ENCODE measurements around the gene GSS. TPM values are rescaled to one million over a fixed set of nuclear protein-coding genes. Genes with fewer than 3 reads are reported as not detected.

Gene GSS
- total and polyA plus RNA-seq, 3 experiments from 2014 or later: 38.8 to 65.2 (median 63.0) TPM

GRCh38 chr20:34967421-34967820, 11.8 kb upstream of the GSS start:
- no peak overlapping the region for H3K4me3 Mint-ChIP-seq
- H3K27ac Mint-ChIP-seq: no peak overlapping the region
- no peaks in the 10 kb centered on the region for H3K9me3 ChIP-seq (ENCODE audit: low read length)
- H3K4me1 Mint-ChIP-seq: no peaks in the 10 kb centered on the region
- no peak overlapping the region for H3K4me3 ChIP-seq (ENCODE audit: low read length)
- no peaks in the 10 kb centered on the region for H3K9me3 Mint-ChIP-seq
- no peaks in the 10 kb centered on the region for H3K27me3 ChIP-seq (ENCODE audit: insufficient read depth, low read length, poor library complexity, severe bottlenecking)
- H3K36me3 Mint-ChIP-seq: no peaks in the 10 kb centered on the region
- H3K36me3 ChIP-seq (ENCODE audit: insufficient read depth, low read length): no peaks in the 10 kb centered on the region
- ChIA-PET CTCF (interaction anchor here (0.6 kb wide), 1 partner anchor 550 kb away, joined by 3 read pairs; no protein-coding TSS in a partner anchor), POLR2A (no interaction called here)
- no peaks in the 10 kb centered on the region for H3K4me1 ChIP-seq (ENCODE audit: insufficient read depth, low read length)
- DNase-seq: no peak
- no peak overlapping the region for H3K27ac ChIP-seq (ENCODE audit: low read depth, low read length)
- peaks cover 0 to 1% of the 10 kb centered on the region in 2 donors for H3K27me3 Mint-ChIP-seq

DNA sequence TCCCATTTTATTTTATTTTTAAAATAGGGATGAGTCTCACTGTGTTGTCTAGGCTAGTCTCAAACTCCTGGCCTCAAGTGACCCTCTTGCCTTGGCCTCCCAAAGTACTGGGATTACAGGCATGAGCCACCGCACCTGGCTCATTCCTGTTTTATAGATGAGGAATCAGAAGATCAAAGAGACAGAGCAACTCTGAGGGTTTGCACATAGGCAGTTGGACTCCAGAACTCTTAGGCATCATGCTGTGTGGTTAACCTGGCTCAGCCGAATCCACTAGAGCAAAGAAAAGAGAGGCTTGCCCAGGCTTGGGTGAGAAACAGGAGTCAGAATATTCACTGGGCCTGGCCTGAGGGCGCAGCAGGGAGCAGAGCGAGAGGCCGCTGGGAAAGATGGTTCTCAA, 9.4 kb upstream of the GSS start:
- no peaks in the 10 kb centered on the region for H3K36me3 ChIP-seq (ENCODE audit: insufficient read depth, low read length)
- no peak overlapping the region for H3K4me3 Mint-ChIP-seq
- H3K4me1 Mint-ChIP-seq: peaks cover 0 to 4% (median 0%) of the 10 kb centered on the region in 3 donors
- no peak overlapping the region for H3K4me3 ChIP-seq (ENCODE audit: low read length)
- DNase-seq: no peak
- no peak overlapping the region for H3K27ac ChIP-seq (ENCODE audit: low read depth, low read length)
- no peaks in the 10 kb centered on the region for H3K27me3 ChIP-seq (ENCODE audit: insufficient read depth, low read length, poor library complexity, severe bottlenecking)
- no peaks in the 10 kb centered on the region for H3K9me3 ChIP-seq (ENCODE audit: low read length)
- H3K4me1 ChIP-seq (ENCODE audit: insufficient read depth, low read length): no peaks in the 10 kb centered on the region
- ChIA-PET CTCF (no interaction called here), POLR2A (no interaction called here)
- no peaks in the 10 kb centered on the region for H3K9me3 Mint-ChIP-seq
- H3K27ac Mint-ChIP-seq: no peak overlapping the region
- no peaks in the 10 kb centered on the region for H3K36me3 Mint-ChIP-seq
- peaks cover 0 to 6% of the 10 kb centered on the region in 2 donors for H3K27me3 Mint-ChIP-seq

DNA sequence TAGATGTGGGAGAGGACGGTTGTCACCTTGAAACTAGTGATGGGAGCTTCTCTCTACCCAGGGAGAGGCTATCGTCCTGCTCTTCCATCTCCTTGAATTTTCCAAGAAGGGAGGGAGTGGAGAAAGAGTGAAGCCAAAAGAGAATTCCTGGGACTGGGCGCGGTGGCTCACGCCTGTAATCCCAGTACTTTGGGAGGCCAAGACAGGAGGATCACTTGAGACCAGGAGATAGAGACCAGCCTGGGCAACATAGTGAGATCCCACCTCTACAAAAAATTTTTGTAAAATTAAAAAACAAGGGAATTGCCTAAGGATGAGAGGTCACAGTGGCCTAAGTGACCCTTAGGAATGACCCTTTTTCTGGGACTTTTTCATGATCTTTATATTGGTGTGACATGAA, 8.9 kb upstream of the GSS start:
- H3K27me3 ChIP-seq (ENCODE audit: insufficient read depth, low read length, poor library complexity, severe bottlenecking): no peaks in the 10 kb centered on the region
- H3K27me3 Mint-ChIP-seq: peaks cover 0 to 6% of the 10 kb centered on the region in 2 donors
- no peak overlapping the region for H3K27ac Mint-ChIP-seq
- no peaks in the 10 kb centered on the region for H3K9me3 Mint-ChIP-seq
- no peaks in the 10 kb centered on the region for H3K36me3 ChIP-seq (ENCODE audit: insufficient read depth, low read length)
- ChIA-PET POLR2A (no interaction called here), CTCF (interaction anchor here (1.2 kb wide), 1 partner anchor 9 kb away, joined by 3 read pairs; no protein-coding TSS in a partner anchor)
- H3K4me3 ChIP-seq (ENCODE audit: low read length): no peak overlapping the region
- no peaks in the 10 kb centered on the region for H3K36me3 Mint-ChIP-seq
- no peak overlapping the region for H3K4me3 Mint-ChIP-seq
- H3K4me1 Mint-ChIP-seq: peaks cover 0 to 4% (median 0%) of the 10 kb centered on the region in 3 donors
- no peak overlapping the region for H3K27ac ChIP-seq (ENCODE audit: low read depth, low read length)
- H3K9me3 ChIP-seq (ENCODE audit: low read length): no peaks in the 10 kb centered on the region
- no peaks in the 10 kb centered on the region for H3K4me1 ChIP-seq (ENCODE audit: insufficient read depth, low read length)
- no peak for DNase-seq

- POLR2A ChIA-PET: no interaction called here
- H3K4me3 ChIP-seq (ENCODE audit: low read length): no peak overlapping the region
- H3K36me3 ChIP-seq (ENCODE audit: insufficient read depth, low read length): no peaks in the 10 kb centered on the region
- no peaks in the 10 kb centered on the region for H3K27me3 ChIP-seq (ENCODE audit: insufficient read depth, low read length, poor library complexity, severe bottlenecking)
- H3K27ac Mint-ChIP-seq: peak overlapping the region in 4 of 8 donors; percentile 85 to 97 (median 97)
- peak overlapping the region in 6 of 7 donors; percentile 16 to 98 (median 96) for H3K4me3 Mint-ChIP-seq
- CTCF ChIA-PET: interaction anchor here (1.0 to 1.6 kb wide), 2 partner anchors 81 to 82 kb away, joined by 3 to 6 read pairs; no protein-coding TSS in a partner anchor
- no peak for DNase-seq
- H3K27me3 Mint-ChIP-seq: peaks cover 0 to 6% of the 10 kb centered on the region in 2 donors
- peaks cover 24 to 38% (median 34%) of the 10 kb centered on the region in 3 donors for H3K4me1 Mint-ChIP-seq
- H3K9me3 Mint-ChIP-seq: no peaks in the 10 kb centered on the region
- H3K36me3 Mint-ChIP-seq: peaks cover 0 to 9% (median 0%) of the 10 kb centered on the region in 3 donors
- peaks cover 13% of the 10 kb centered on the region for H3K4me1 ChIP-seq (ENCODE audit: insufficient read depth, low read length)
- no peak overlapping the region for H3K27ac ChIP-seq (ENCODE audit: low read depth, low read length)
- H3K9me3 ChIP-seq (ENCODE audit: low read length): no peaks in the 10 kb centered on the region
Observed at GRCh38 chr20:34956751-34957472, 1.3 kb upstream of the GSS start.

- no peaks in the 10 kb centered on the region for H3K9me3 ChIP-seq (ENCODE audit: low read length)
- POLR2A ChIA-PET: interaction anchor here (1.2 to 1.5 kb wide), 2 partner anchors 82 to 83 kb away, joined by 4 read pairs; partner anchors contain the start of gene GGT7
- CTCF ChIA-PET: interaction anchor here (0.9 to 1.6 kb wide), 7 partner anchors 13 to 120 kb away, joined by 3 to 9 read pairs (median 3); no protein-coding TSS in a partner anchor
- Mint-ChIP-seq H3K36me3 (peaks cover 0 to 11% (median 0%) of the 10 kb centered on the region in 3 donors), H3K4me1 (peaks cover 25 to 38% (median 34%) of the 10 kb centered on the region in 3 donors), H3K27me3 (peaks cover 0 to 6% of the 10 kb centered on the region in 2 donors), H3K27ac (peak overlapping the region; percentile 85 to 97 (median 97)), H3K4me3 (peak overlapping the region; percentile 92 to 98 (median 96)), H3K9me3 (no peaks in the 10 kb centered on the region)
- no peaks in the 10 kb centered on the region for H3K27me3 ChIP-seq (ENCODE audit: insufficient read depth, low read length, poor library complexity, severe bottlenecking)
- peak overlapping the region; percentile 71 for H3K27ac ChIP-seq (ENCODE audit: low read depth, low read length)
- H3K4me1 ChIP-seq (ENCODE audit: insufficient read depth, low read length): peaks cover 13% of the 10 kb centered on the region
- H3K36me3 ChIP-seq (ENCODE audit: insufficient read depth, low read length): no peaks in the 10 kb centered on the region
- H3K4me3 ChIP-seq (ENCODE audit: low read length): peak overlapping the region; percentile 66
- DNase-seq: no peak
Observed at GRCh38 chr20:34956041-34956458, 444 bp upstream of the GSS start.

GRCh38 chr20:34954904-34955230, 739 bp downstream of the GSS start:
- H3K4me3 Mint-ChIP-seq: peak overlapping the region; percentile 92 to 98 (median 96)

DNA sequence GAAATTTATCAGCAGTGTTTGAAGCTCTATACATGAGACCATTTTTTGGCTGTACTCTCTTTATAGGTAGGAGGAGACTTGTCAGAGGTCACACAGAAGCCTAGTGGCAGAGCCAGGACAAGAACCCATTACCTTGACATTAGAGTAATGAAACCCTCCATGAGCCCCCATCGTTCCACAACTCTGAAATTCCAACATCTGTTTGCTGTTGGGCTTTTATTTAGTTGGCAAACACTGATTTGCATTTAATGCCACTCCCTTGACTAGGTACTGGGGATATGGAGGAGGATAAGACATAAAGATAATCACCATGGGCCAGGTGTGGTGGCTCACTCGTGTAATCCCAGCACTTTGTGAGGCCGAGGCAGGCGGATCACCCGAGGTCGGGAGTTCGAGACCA, 1.6 kb downstream of the GSS start:
- Histone ChIP-seq H3K4me1 (ENCODE audit: insufficient read depth, low read length) (peaks cover 13% of the 10 kb centered on the region), H3K4me3 (ENCODE audit: low read length) (no peak overlapping the region), H3K9me3 (ENCODE audit: low read length) (no peaks in the 10 kb centered on the region), H3K27me3 (ENCODE audit: insufficient read depth, low read length, poor library complexity, severe bottlenecking) (no peaks in the 10 kb centered on the region), H3K27ac (ENCODE audit: low read depth, low read length) (no peak overlapping the region), H3K36me3 (ENCODE audit: insufficient read depth, low read length) (no peaks in the 10 kb centered on the region)
- Mint-ChIP-seq H3K4me3 (peak overlapping the region in 5 of 7 donors; percentile 5 to 92 (median 38)), H3K36me3 (peaks cover 0 to 27% (median 1%) of the 10 kb centered on the region in 3 donors), H3K27me3 (peaks cover 0 to 2% of the 10 kb centered on the region in 2 donors), H3K9me3 (no peaks in the 10 kb centered on the region), H3K27ac (peak overlapping the region in 5 of 8 donors; percentile 1 to 85 (median 47)), H3K4me1 (peaks cover 25 to 34% (median 34%) of the 10 kb centered on the region in 3 donors)
- no peak for DNase-seq
- ChIA-PET POLR2A (no interaction called here), CTCF (no interaction called here)

More at GRCh38 chr20:34954904-34955230, 739 bp downstream of the GSS start:
- Mint-ChIP-seq H3K4me1 (peaks cover 25 to 34% (median 34%) of the 10 kb centered on the region in 3 donors), H3K9me3 (no peaks in the 10 kb centered on the region), H3K27ac (peak overlapping the region; percentile 85 to 97 (median 97)), H3K27me3 (peaks cover 0 to 2% of the 10 kb centered on the region in 2 donors), H3K36me3 (peaks cover 0 to 18% (median 0%) of the 10 kb centered on the region in 3 donors)
- peak overlapping the region; percentile 66 for H3K4me3 ChIP-seq (ENCODE audit: low read length)
- peaks cover 13% of the 10 kb centered on the region for H3K4me1 ChIP-seq (ENCODE audit: insufficient read depth, low read length)
- H3K36me3 ChIP-seq (ENCODE audit: insufficient read depth, low read length): no peaks in the 10 kb centered on the region
- peak overlapping the region; percentile 71 for H3K27ac ChIP-seq (ENCODE audit: low read depth, low read length)
- POLR2A ChIA-PET: interaction anchor here (1.5 kb wide), 1 partner anchor 81 kb away, joined by 4 read pairs; no protein-coding TSS in a partner anchor
- H3K9me3 ChIP-seq (ENCODE audit: low read length): no peaks in the 10 kb centered on the region
- DNase-seq: no peak
- CTCF ChIA-PET: interaction anchor here (1.5 kb wide), 1 partner anchor 12 kb away, joined by 3 read pairs; no protein-coding TSS in a partner anchor
- no peaks in the 10 kb centered on the region for H3K27me3 ChIP-seq (ENCODE audit: insufficient read depth, low read length, poor library complexity, severe bottlenecking)

- peak overlapping the region in 1 of 8 donors; percentile 43 for H3K27ac Mint-ChIP-seq
- no peaks in the 10 kb centered on the region for H3K9me3 Mint-ChIP-seq
- H3K27me3 Mint-ChIP-seq: peaks cover 0 to 2% of the 10 kb centered on the region in 2 donors
- Histone ChIP-seq H3K4me1 (ENCODE audit: insufficient read depth, low read length) (peaks cover 13% of the 10 kb centered on the region), H3K27ac (ENCODE audit: low read depth, low read length) (no peak overlapping the region), H3K36me3 (ENCODE audit: insufficient read depth, low read length) (no peaks in the 10 kb centered on the region), H3K9me3 (ENCODE audit: low read length) (no peaks in the 10 kb centered on the region), H3K4me3 (ENCODE audit: low read length) (no peak overlapping the region), H3K27me3 (ENCODE audit: insufficient read depth, low read length, poor library complexity, severe bottlenecking) (no peaks in the 10 kb centered on the region)
- no peak for DNase-seq
- peaks cover 0 to 31% (median 5%) of the 10 kb centered on the region in 3 donors for H3K36me3 Mint-ChIP-seq
- ChIA-PET CTCF (no interaction called here), POLR2A (no interaction called here)
- peaks cover 25 to 34% (median 34%) of the 10 kb centered on the region in 3 donors for H3K4me1 Mint-ChIP-seq
- H3K4me3 Mint-ChIP-seq: peak overlapping the region in 1 of 7 donors; percentile 48
Observed at GRCh38 chr20:34952671-34953070, 2.9 kb downstream of the GSS start.
